ENCODE data around the gene MACROD2. TPM values are rescaled to one million over a fixed set of nuclear protein-coding genes. Genes with fewer than 3 reads are reported as not detected.

Gene MACROD2
- total RNA-seq, 2 donors from 2014 or later: 0.95 to 4.2 TPM

DNA sequence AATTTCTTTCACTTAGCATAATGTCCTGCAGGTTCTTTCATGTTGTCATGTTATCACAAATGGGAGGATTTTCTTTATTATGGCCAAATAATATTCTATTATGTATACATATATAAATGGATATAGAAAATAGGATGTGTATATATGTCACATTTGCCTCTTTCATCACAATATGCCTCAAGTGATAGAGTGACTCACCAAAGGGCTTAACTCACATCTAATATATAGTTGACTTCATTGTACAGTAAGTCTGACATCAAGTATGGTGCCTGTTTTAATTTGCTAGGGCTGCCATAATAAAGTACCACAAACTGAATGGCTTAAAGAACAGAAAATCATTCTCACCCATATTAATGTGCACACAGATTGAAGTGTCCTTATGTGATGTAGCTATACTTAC, 778.2 kb downstream of the MACROD2 start:
- TF ChIP-seq, protein P1, sequence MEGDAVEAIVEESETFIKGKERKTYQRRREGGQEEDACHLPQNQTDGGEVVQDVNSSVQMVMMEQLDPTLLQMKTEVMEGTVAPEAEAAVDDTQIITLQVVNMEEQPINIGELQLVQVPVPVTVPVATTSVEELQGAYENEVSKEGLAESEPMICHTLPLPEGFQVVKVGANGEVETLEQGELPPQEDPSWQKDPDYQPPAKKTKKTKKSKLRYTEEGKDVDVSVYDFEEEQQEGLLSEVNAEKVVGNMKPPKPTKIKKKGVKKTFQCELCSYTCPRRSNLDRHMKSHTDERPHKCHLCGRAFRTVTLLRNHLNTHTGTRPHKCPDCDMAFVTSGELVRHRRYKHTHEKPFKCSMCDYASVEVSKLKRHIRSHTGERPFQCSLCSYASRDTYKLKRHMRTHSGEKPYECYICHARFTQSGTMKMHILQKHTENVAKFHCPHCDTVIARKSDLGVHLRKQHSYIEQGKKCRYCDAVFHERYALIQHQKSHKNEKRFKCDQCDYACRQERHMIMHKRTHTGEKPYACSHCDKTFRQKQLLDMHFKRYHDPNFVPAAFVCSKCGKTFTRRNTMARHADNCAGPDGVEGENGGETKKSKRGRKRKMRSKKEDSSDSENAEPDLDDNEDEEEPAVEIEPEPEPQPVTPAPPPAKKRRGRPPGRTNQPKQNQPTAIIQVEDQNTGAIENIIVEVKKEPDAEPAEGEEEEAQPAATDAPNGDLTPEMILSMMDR (IDR thresholded peaks at IDR 0.05): no peak
- H3K27ac ChIP-seq: no peak overlapping the region
- DNase-seq (ENCODE audit: low spot score) (no peak), ATAC-seq (ENCODE audit: insufficient number of reproducible peaks, low FRiP score, low read depth) (no peak)
- H3K27me3 ChIP-seq (replicated peaks; ENCODE audit: insufficient read depth): no peaks in the 10 kb centered on the region
- no peaks in the 10 kb centered on the region for H3K4me1 ChIP-seq (ENCODE audit: control insufficient read depth in 1 of 2, low read depth in 2 of 2)
- no peaks in the 10 kb centered on the region for H3K9me3 ChIP-seq
- no peaks in the 10 kb centered on the region for H3K36me3 ChIP-seq
- H3K4me3 ChIP-seq: no peak overlapping the region

DNA sequence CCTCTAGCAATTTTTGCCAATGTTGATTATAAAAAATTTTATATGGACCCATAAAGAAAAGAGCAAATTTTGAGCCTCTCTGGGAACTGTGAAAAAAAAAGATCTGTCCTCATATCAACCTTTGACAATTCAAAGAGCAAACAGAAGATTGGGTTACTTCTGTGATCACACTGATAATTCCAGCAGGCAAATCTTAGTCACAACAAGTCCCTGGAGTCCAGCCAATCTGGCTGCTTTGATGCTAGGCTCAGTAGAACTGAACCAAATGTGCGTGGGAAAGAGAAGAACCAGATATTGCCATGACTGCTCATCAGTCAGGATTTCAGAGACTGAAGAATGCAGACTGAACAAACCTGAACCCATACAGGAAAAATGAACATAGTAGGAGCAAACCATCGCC, 780.5 kb downstream of the MACROD2 start:
- TF ChIP-seq, protein P1 (IDR thresholded peaks at IDR 0.05): no peak
- Histone ChIP-seq H3K36me3 (no peaks in the 10 kb centered on the region), H3K27ac (no peak overlapping the region), H3K4me1 (ENCODE audit: control insufficient read depth in 1 of 2, low read depth in 2 of 2) (no peaks in the 10 kb centered on the region), H3K27me3 (replicated peaks; ENCODE audit: insufficient read depth) (no peaks in the 10 kb centered on the region), H3K4me3 (no peak overlapping the region), H3K9me3 (no peaks in the 10 kb centered on the region)
- no peak for ATAC-seq (ENCODE audit: insufficient number of reproducible peaks, low FRiP score, low read depth)
- no peak for DNase-seq (ENCODE audit: low spot score)

DNA sequence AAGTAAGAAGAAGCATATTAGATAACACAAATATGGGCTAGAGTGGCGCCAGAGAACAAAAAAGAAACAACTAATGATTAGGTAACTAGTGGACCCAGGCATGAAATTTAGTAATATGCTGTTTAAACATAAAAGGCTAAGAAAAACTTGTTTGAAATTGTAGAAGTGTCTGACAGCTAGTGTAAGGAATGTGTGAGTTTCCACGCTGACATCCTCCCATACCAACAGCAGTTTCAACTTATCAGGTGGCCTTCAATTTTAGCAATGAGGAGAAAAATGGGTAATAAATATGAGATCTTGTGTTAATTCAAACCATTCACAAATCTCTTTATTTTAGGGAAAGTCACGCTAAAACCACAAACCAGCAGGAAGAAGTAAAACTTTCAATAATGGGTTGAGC, 782.3 kb downstream of the MACROD2 start:
- H3K9me3 ChIP-seq: no peaks in the 10 kb centered on the region
- no peak for DNase-seq (ENCODE audit: low spot score)
- no peaks in the 10 kb centered on the region for H3K27me3 ChIP-seq (replicated peaks; ENCODE audit: insufficient read depth)
- no peaks in the 10 kb centered on the region for H3K36me3 ChIP-seq
- no peak overlapping the region for H3K4me3 ChIP-seq
- TF ChIP-seq, protein P1 (IDR thresholded peaks at IDR 0.05): no peak
- H3K27ac ChIP-seq: no peak overlapping the region
- H3K4me1 ChIP-seq (ENCODE audit: control insufficient read depth in 1 of 2, low read depth in 2 of 2): no peaks in the 10 kb centered on the region
- no peak for ATAC-seq (ENCODE audit: insufficient number of reproducible peaks, low FRiP score, low read depth)

DNA sequence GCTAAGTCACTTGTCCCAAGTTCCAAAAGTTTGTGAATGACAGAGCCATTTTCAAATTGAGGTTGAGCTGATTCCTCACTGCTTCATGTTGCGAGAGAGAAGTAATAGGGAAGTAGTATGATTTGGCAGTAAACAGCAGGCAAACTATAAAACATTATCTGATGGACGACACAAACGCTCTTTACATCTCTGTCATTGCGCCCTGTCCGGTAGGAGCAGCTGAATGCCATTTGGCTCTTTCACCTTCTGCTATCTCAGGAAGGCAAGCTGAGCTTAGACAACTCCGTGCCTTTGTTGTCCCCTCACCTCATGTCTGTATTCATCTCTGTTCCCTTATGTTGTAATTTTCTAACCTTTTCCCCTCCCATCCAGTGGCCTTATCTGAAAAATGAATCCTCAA, 782.8 kb downstream of the MACROD2 start:
- DNase-seq (ENCODE audit: low spot score): no peak
- no peak for ATAC-seq (ENCODE audit: insufficient number of reproducible peaks, low FRiP score, low read depth)
- Histone ChIP-seq H3K27me3 (replicated peaks; ENCODE audit: insufficient read depth) (no peaks in the 10 kb centered on the region), H3K27ac (no peak overlapping the region), H3K9me3 (no peaks in the 10 kb centered on the region), H3K4me3 (no peak overlapping the region), H3K36me3 (no peaks in the 10 kb centered on the region), H3K4me1 (ENCODE audit: control insufficient read depth in 1 of 2, low read depth in 2 of 2) (no peaks in the 10 kb centered on the region)
- TF ChIP-seq, protein P1 (IDR thresholded peaks at IDR 0.05): no peak

DNA sequence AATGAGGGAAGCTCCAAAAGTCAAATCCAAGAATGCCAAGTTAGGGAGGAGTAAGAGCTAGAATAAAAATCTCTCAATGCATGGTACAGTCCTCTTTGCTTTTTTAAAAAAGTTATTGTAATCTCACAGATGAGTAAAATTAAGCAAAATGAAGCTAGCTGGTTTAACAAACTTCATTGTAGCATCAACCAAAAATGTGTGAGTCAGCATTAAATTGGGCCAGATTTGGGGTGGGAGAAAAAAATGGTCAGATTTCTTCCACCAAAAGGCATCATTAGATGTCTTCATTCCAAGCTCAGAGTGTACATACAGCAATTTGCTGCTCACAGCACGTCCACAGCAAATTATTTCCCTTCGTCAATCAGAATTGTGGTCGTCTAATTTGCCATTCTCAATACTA, 783.6 kb downstream of the MACROD2 start:
- Histone ChIP-seq H3K4me1 (ENCODE audit: control insufficient read depth in 1 of 2, low read depth in 2 of 2) (no peaks in the 10 kb centered on the region), H3K27ac (no peak overlapping the region), H3K4me3 (no peak overlapping the region), H3K27me3 (replicated peaks; ENCODE audit: insufficient read depth) (no peaks in the 10 kb centered on the region), H3K9me3 (no peaks in the 10 kb centered on the region), H3K36me3 (no peaks in the 10 kb centered on the region)
- DNase-seq (ENCODE audit: low spot score) (no peak), ATAC-seq (ENCODE audit: insufficient number of reproducible peaks, low FRiP score, low read depth) (no peak)
- TF ChIP-seq, protein P1 (IDR thresholded peaks at IDR 0.05): no peak
